COR-L47 (cell line): ENCODE data around the gene FANCC.

Experiments
- DNase-seq: peaks from one replicate; lab custom pipeline; 2025; lab: John Stamatoyannopoulos, UW

FANCC gene

DNA sequence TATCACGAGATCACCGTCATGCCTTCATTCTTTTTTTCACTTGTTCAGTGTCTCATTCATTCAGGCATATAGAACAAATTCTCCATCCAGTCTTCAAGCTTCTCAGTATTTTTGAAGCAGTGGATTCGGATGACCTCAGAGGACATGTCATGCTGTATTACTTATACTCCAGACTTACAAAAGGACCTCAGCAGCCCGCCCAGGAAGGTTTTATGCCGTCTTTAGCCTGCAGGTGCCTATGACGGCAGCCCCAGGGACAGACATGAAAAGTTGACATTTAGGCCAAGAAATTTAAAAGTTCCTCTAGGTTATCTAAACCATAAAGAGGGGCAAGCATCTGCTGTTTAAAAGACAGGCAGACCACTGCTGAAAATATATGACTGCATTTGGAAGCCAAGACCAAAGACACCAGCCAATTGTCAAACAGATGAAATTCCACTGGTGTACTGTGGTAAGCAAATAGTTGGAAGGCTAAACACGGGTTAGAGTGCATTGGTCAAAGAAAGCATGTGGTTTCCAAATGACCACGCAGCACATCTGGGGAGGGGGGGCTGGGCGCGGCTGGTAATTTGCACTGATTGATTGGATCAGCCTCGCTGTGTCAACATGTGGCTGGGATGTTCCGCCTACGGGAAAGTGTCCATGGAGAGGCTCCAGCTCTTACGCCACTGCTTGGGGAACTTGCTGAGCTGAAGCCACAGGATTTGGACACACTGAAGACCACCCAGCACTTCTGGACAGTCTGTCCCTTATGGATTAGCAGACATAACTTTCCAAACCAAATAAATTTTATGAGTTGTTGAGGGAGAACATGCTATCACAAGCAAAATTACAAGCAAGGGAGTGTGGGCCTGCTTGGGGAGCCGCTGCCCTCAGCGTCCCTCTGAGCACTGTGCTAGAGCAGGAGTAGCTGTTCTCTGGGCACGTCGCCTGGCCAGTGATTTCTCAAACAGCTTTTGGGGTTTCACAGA is 173.6 kb downstream of the FANCC start:
- DNase-seq = no peak

- no peak for DNase-seq
Observed at GRCh38 chr9:95142728-95143127, 174.8 kb downstream of the FANCC start.

GRCh38 chr9:95142315-95142714 is 175.2 kb downstream of the FANCC start:
- DNase-seq = no peak

DNA sequence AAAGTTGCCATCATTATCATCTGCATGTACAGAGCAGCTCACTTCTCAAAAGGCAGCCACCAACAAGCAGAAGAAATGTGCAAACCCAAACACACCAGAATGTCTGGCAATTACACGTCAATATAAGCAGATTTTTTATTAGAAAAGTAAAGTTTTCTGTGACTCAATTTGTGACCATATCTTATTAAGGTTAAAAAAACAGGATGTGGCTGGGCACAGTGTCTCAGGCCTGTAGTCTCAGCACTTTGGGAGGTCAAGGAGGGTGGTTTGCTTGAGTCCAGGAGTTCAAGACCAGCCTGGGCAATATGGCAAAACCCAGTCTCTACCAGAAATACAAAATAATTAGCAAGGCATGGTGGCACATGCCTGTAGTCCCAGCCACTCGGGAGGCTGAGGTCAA is 176.7 kb downstream of the FANCC start:
- DNase-seq = no peak

DNA sequence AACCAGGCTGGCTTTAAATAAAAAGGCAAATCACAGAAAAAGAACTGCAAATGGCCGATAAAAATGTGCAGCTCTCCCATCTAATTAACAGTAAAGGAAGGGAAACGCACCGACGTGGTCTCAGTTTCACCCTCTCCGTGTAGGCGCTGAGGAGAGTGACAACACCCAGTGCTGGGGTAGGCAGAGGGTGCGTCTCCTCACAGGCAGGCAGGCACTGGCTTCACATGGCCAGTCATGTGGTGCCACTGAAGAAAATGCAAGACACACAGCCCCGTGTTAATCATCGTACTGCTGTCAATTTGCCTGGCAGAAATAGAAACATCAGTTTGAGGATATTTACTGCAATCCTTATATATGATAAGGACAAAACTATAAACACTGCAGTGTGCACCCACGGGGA is 178.4 kb downstream of the FANCC start:
- no peak for DNase-seq

DNA sequence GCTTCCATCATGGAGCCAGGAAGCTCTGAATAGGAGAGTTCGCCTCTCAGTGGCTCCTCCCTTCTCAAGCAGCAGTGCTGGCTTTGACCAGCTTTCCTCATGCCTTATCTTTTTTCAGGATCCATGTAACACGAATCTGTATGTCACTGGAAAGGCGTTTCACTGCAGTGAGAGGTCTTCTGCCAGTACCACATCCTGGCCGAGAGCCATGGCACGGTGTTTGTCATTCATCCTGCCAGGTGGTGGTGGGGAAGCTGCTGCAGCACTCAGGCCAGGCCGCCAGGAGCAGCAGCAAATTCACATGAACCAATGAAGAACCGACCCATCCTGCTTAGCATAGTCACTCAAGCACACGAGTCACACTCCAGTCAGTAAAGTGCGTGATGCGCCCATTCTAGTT is 179.0 kb downstream of the FANCC start:
- DNase-seq = peak; percentile 75

GRCh38 chr9:95137587-95138145 is 179.8 kb downstream of the FANCC start:
- DNase-seq = no peak

- DNase-seq = no peak
Observed at GRCh38 chr9:95135756-95136155, 181.8 kb downstream of the FANCC start.

GRCh38 chr9:95134457-95134881 is 183.0 kb downstream of the FANCC start:
- no peak for DNase-seq

DNA sequence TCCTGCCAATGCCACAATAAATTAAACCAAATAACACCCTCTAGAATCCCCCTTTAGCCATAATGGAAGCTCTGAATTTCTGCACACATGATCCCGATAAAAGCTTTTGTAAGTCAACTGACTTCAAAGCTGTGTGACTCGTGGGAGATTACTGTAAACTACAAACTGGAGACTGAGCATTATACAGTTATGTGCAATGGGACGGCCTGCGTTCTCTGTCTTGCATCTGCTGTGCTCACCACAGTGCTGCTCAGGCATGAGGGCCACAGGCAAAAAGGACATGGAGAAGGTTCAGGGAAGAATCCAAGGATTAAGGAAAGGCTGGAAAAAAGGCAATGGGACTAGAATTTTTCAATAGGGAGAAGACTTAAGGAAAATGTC is 184.2 kb downstream of the FANCC start:
- no peak for DNase-seq

- no peak for DNase-seq
Observed at GRCh38 chr9:95132366-95133324, 184.9 kb downstream of the FANCC start.

GRCh38 chr9:95131023-95131943 is 186.2 kb downstream of the FANCC start:
- peak; percentile 61 for DNase-seq

- no peak for DNase-seq
Observed at GRCh38 chr9:95130484-95130883, 187.0 kb downstream of the FANCC start.

- DNase-seq = peak; percentile 6
Observed at GRCh38 chr9:95129476-95130291, 187.8 kb downstream of the FANCC start.

DNA sequence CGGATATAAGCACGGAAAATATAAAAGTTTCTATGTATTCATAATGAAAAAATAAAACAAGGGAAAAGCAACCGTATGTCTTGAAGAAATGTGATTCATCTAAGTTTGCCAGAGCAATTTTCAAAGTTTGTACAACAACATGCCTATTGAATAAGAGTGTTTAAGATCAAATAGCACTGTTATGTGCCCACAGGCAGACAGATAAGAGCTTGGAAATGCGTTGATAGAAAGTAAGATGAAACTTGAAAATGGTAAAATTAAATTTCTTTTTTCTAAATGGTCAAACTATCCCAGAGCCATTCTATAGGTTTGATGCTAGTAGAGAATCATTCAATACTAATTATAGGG is 189.4 kb downstream of the FANCC start:
- DNase-seq = no peak

- peak; percentile 69 for DNase-seq
Observed at GRCh38 chr9:95127249-95128176, 190.0 kb downstream of the FANCC start.

- DNase-seq = no peak
Observed at GRCh38 chr9:95126739-95127138, 190.8 kb downstream of the FANCC start.

- no peak for DNase-seq
Observed at GRCh38 chr9:95125652-95126051, 191.9 kb downstream of the FANCC start.
